Gastrocnemius medialis (tissue), 4 donors: ENCODE measurements around the gene FAM217B. TPM values are rescaled to one million over a fixed set of nuclear protein-coding genes. Genes with fewer than 3 reads are reported as not detected.

Source experiments
- ATAC-seq, 2 donors: fragments of 150-250 bp; one replicate each; pipeline ENCODE4 v1.9.1; 2016
- DNase-seq, 2 donors: peaks; one replicate each; pipeline ENCODE4 v3.0.0-alpha.2; 2019
- H3K27ac ChIP-seq, 4 donors: fragments of 200-600 bp; sonication (generic); 1 replicate in 1 of 4; 2 replicates in 3 of 4; pipeline ENCODE4 v1.5.1; 2016 to 2018; ENCODE audit warnings: mild to moderate bottlenecking in 2 of 4, moderate library complexity in 1 of 4
- H3K27me3 ChIP-seq, 3 donors: fragments of 200-600 bp; sonication (generic) in 2 of 3; 1 replicate in 1 of 3; 2 replicates in 2 of 3; pipeline versions ENCODE4 v1.5.1 to v1.6.0; 2016 to 2019; ENCODE audit warnings: mild to moderate bottlenecking in 1 of 3, moderate library complexity in 1 of 3
- H3K36me3 ChIP-seq, 2 donors: fragments of 200-600 bp; sonication (generic) in 1 of 2; one replicate each; pipeline ENCODE4 v1.5.1; 2017 to 2018
- H3K4me1 ChIP-seq, 2 donors: fragments of 200-600 bp; sonication (generic) in 1 of 2; one replicate each; pipeline ENCODE4 v1.5.1; 2016 to 2017; ENCODE audit warnings: mild to moderate bottlenecking in 2 of 2
- H3K4me3 ChIP-seq, 4 donors: fragments of 200-600 bp; sonication (generic) in 3 of 4; 1 replicate in 1 of 4; 2 replicates in 3 of 4; pipeline ENCODE4 v1.5.1; 2016 to 2019; ENCODE audit warnings: mild to moderate bottlenecking in 2 of 4
- H3K9me3 ChIP-seq, 3 donors: fragments of 200-600 bp; sonication (generic) in 2 of 3; 1 replicate in 1 of 3; 2 replicates in 2 of 3; pipeline ENCODE4 v1.5.1; 2016 to 2019
- CTCF ChIP-seq, 5 experiments: fragments of 450-650 bp in 3 of 5; fragments of 200-600 bp in 2 of 5; sonication (generic) in 2 of 5; IDR thresholded peaks in 4 of 5; conservative IDR thresholded peaks in 1 of 5; 1 replicate in 4 of 5; 2 replicates in 1 of 5; pipeline ENCODE4 v1.5.1; 2016 to 2019; ENCODE audit warnings: antibody characterized with exemption in 5 of 5, mild to moderate bottlenecking in 3 of 5, moderate library complexity in 3 of 5
- POLR2A ChIP-seq, 2 donors: fragments of 450-650 bp; IDR thresholded peaks; one replicate each; pipeline ENCODE4 v1.6.1; 2017; ENCODE audit warnings: antibody characterized with exemption in 2 of 2, mild to moderate bottlenecking in 2 of 2, moderate library complexity in 2 of 2
- in situ Hi-C, 4 donors: fragments of 200-750 bp; cut with MboI; loops; one replicate each; pipeline versions ENCODE4 v1.15.0 to v1.8.0; 2017; ENCODE audit warnings: low sequenced_read_pairs in 4 of 4
- intact Hi-C: fragments of 100-400 bp; cut with DNase I; formaldehyde crosslinking; loops from one replicate; pipeline ENCODE4 v1.15.1; 2023; ENCODE audit warnings: low total_unique reads
- total RNA-seq, 4 donors: library from RNA; depleted of rRNA; stranded (reverse); fragments of >200 nt; gene quantifications; one replicate each; pipeline versions ENCODE4 v1.1.0 to v1.2.3, GENCODE V29; 2016

Gene FAM217B
- total RNA-seq, 4 donors from 2014 or later: 2.8 to 6.9 (median 6.4) TPM

DNA sequence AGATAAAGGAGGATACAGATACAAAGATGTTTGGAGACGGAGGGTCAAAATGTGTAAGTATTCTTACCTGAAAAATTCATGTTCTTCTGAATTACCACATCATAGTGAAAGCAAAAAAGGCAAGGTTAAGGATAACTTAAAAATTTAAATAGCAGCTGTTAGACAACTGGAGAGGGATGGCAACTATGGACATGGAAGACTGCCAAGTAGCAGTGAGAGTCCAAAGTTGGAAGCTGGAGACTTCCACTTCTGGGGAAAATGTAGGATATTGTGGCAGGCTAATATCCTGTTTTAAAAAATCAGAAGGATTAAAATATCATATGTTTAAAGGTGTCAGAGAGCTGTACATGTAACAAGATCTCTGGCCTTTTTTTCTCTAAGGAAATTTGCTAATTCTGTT is 36.6 kb upstream of the FAM217B start:
- DNase-seq: no peak
- in situ Hi-C loops: no loop called here
- TF ChIP-seq CTCF (IDR thresholded peaks at IDR 0.05 in 4 of 5, conservative IDR thresholded peaks at IDR 0.05 in 1 of 5) (no peak), POLR2A (IDR thresholded peaks at IDR 0.05) (no peak)
- no peak overlapping the region for H3K4me3 ChIP-seq
- no peak overlapping the region for H3K27ac ChIP-seq
- no peaks in the 10 kb centered on the region for H3K36me3 ChIP-seq
- intact Hi-C loops: no loop called here
- H3K4me1 ChIP-seq: no peaks in the 10 kb centered on the region
- H3K27me3 ChIP-seq: no peaks in the 10 kb centered on the region
- no peak for ATAC-seq
- no peaks in the 10 kb centered on the region for H3K9me3 ChIP-seq

GRCh38 chr20:59908855-59909254 is 31.3 kb upstream of the FAM217B start:
- no peak for TF ChIP-seq CTCF (IDR thresholded peaks at IDR 0.05 in 4 of 5, conservative IDR thresholded peaks at IDR 0.05 in 1 of 5)
- TF ChIP-seq POLR2A (IDR thresholded peaks at IDR 0.05): no peak
- in situ Hi-C loops: no loop called here

DNA sequence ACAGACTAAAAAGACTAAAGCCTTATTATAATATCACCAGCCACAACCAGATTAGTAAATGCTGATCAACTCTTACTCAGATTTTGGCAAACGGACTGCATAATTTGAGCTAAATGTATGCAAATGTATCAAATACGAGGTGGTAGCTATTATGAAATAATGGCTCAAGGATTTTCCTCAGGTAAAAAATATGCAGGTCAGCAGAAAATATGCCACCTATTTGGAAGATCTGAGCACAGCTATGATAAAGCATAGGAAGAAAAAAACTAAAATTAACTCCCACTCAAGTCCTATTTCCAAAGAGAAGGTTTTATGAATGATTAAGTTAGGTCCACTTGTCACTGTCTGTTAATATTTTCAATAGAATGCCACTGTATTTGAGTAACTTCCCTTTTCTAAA is 29.1 kb upstream of the FAM217B start:
- Histone ChIP-seq H3K4me1 (no peaks in the 10 kb centered on the region), H3K36me3 (no peaks in the 10 kb centered on the region), H3K9me3 (no peaks in the 10 kb centered on the region), H3K4me3 (no peak overlapping the region), H3K27me3 (no peaks in the 10 kb centered on the region), H3K27ac (no peak overlapping the region)
- intact Hi-C loops (no loop called here), in situ Hi-C loops (no loop called here)
- no peak for ATAC-seq
- no peak for DNase-seq
- TF ChIP-seq CTCF (IDR thresholded peaks at IDR 0.05 in 4 of 5, conservative IDR thresholded peaks at IDR 0.05 in 1 of 5) (no peak), POLR2A (IDR thresholded peaks at IDR 0.05) (no peak)

More at GRCh38 chr20:59908855-59909254, 31.3 kb upstream of the FAM217B start:
- Histone ChIP-seq H3K4me1 (no peaks in the 10 kb centered on the region), H3K27me3 (no peaks in the 10 kb centered on the region), H3K27ac (no peak overlapping the region), H3K4me3 (no peak overlapping the region), H3K36me3 (no peaks in the 10 kb centered on the region), H3K9me3 (no peaks in the 10 kb centered on the region)
- intact Hi-C loops: no loop called here
- DNase-seq (no peak), ATAC-seq (no peak)

- no peak for TF ChIP-seq POLR2A (IDR thresholded peaks at IDR 0.05)
- no peaks in the 10 kb centered on the region for H3K4me1 ChIP-seq
- no peak overlapping the region for H3K27ac ChIP-seq
- H3K36me3 ChIP-seq: no peaks in the 10 kb centered on the region
- no peaks in the 10 kb centered on the region for H3K27me3 ChIP-seq
- ATAC-seq: no peak
- no peaks in the 10 kb centered on the region for H3K9me3 ChIP-seq
- DNase-seq: no peak
- H3K4me3 ChIP-seq: no peak overlapping the region
- intact Hi-C loops: no loop called here
- in situ Hi-C loops: no loop called here
Observed at GRCh38 chr20:59912609-59913008, 27.6 kb upstream of the FAM217B start.

- ATAC-seq (no peak), DNase-seq (no peak)
- H3K9me3 ChIP-seq: no peaks in the 10 kb centered on the region
- no peaks in the 10 kb centered on the region for H3K4me1 ChIP-seq
- no peak overlapping the region for H3K27ac ChIP-seq
- in situ Hi-C loops (no loop called here), intact Hi-C loops (no loop called here)
- no peak for TF ChIP-seq POLR2A (IDR thresholded peaks at IDR 0.05)
- no peak for TF ChIP-seq CTCF (IDR thresholded peaks at IDR 0.05 in 4 of 5, conservative IDR thresholded peaks at IDR 0.05 in 1 of 5)
- no peak overlapping the region for H3K4me3 ChIP-seq
- no peaks in the 10 kb centered on the region for H3K27me3 ChIP-seq
- no peaks in the 10 kb centered on the region for H3K36me3 ChIP-seq
Observed at GRCh38 chr20:59920944-59921343, 19.2 kb upstream of the FAM217B start.
